ENCODE results near the gene KLF3. TPM values are rescaled to one million over a fixed set of nuclear protein-coding genes. Genes with fewer than 3 reads are reported as not detected.
A peak's percentile ranks its signal among the peaks of the same experiment; 100 is the strongest.

Gene KLF3
- total and polyA plus RNA-seq, 9 of the 15 experiments (the other 6 are each of a cell fraction or from before 2014, with no cell fraction given), result 9.9 to 47.2 (median 18.1) TPM

DNA sequence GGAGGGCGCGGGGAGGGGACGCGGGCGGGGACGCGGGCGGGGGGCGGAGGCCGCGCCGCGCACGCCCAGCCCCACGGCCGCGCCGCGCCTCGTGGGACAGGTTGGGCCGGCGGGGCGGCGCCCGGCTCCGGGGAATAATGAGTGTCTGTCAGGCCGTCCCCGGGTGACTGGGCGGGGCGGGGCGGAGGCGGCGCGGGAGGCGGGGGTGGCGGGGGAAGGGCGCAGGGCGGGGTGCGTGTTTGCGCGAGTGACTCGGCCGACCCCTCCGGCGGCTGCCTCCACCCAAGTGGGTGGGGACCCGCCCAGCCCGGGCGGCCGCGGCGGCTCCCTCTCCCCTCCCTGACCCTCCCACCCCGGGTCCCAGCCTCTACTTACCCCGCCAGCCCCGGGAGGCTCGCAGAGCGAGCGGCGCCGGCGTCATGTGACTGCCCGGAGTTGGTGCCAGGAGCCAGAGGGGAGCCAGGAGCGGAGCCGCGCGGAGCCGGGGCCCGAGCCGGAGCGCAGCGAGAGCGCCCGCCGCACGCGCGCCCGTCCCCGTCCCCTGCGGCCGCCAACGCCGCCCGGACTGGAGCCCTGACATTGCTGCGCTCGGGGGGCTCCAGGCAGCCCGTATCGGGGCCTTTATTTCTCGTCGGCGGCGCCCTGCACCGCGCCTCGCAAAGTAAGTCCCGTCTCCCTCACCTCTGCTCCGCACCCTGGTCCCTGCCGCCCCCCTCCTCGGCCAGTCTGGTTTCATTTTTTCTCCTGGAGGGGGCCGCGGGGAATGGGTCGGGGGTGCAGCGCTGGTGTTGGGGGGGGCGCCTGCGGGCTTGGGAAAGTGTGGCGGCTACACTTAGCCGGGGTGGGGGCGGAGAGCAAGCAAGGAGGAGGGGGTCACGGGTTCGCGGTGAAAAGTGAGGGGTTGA lies at the start of gene KLF3 (continued):
- TF ChIP-seq TOE1 (IDR thresholded peaks at IDR 0.05; ENCODE audit: borderline replicate concordance), result 0 out of 2 replicates have a peak, but pooled peaks have one; percentile 51
- TF ChIP-seq TOE1 (CRISPR knock-in tag; IDR thresholded peaks at IDR 0.05; ENCODE audit: borderline replicate concordance, low read depth), result no peak
- TF ChIP-seq EGR1 (conservative IDR thresholded peaks at IDR 0.05), result peak; percentile 74
- TF ChIP-seq PRMT5 (CRISPR knock-in tag; IDR thresholded peaks at IDR 0.05), result no peak
- peak; percentile 20; the same call in 1 of the 2 replicates for TF ChIP-seq SUPT5H (IDR thresholded peaks at IDR 0.05)
- TF ChIP-seq ZNF644 (tag; IDR thresholded peaks at IDR 0.05; ENCODE audit: low read depth), result peak; percentile 54; the same call in 1 of the 2 replicates
- TF ChIP-seq CCNT2 (IDR thresholded peaks at IDR 0.05; ENCODE audit: borderline replicate concordance, extremely low read depth, insufficient read length, low read depth, low read length), result peak; percentile 86
- no peak for TF ChIP-seq CREB1 (IDR thresholded peaks at IDR 0.05)
- no peak for TF ChIP-seq CREB1 (CRISPR knock-in tag; IDR thresholded peaks at IDR 0.05)
- no peak for TF ChIP-seq ZNF407 (IDR thresholded peaks at IDR 0.05; ENCODE audit: low read depth)
- TF ChIP-seq NFRKB (IDR thresholded peaks at IDR 0.05; ENCODE audit: low read depth), result 0 out of 2 replicates have a peak, but pooled peaks have one; percentile 34
- peak; percentile 72 for TF ChIP-seq TAF1 (IDR thresholded peaks at IDR 0.05; ENCODE audit: control insufficient read depth, extremely low read depth, insufficient read depth, low read length, severe bottlenecking)
- TF ChIP-seq TBP (optimal IDR thresholded peaks at IDR 0.05; ENCODE audit: low read depth, low read length), result peak; percentile 49
- TF ChIP-seq PHF20 (IDR thresholded peaks at IDR 0.05; ENCODE audit: partially characterized antibody), result no peak
- TF ChIP-seq ZNF239 (CRISPR knock-in tag; IDR thresholded peaks at IDR 0.05), result no peak
- TF ChIP-seq ZFX (CRISPR knock-in tag; IDR thresholded peaks at IDR 0.05), result no peak
- TF ChIP-seq, protein P1, sequence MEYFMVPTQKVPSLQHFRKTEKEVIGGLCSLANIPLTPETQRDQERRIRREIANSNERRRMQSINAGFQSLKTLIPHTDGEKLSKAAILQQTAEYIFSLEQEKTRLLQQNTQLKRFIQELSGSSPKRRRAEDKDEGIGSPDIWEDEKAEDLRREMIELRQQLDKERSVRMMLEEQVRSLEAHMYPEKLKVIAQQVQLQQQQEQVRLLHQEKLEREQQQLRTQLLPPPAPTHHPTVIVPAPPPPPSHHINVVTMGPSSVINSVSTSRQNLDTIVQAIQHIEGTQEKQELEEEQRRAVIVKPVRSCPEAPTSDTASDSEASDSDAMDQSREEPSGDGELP (CRISPR knock-in tag; IDR thresholded peaks at IDR 0.05; ENCODE audit: borderline replicate concordance), result peak; percentile 35; the same call in 1 of the 2 replicates
- peak; percentile 42; the same call in 1 of the 2 replicates for TF ChIP-seq RAD51 (IDR thresholded peaks at IDR 0.05; ENCODE audit: borderline replicate concordance, low read depth)

Data from K562 (cell line).